Peyer's patch (tissue), 4 donors: ENCODE results near the gene HK2.

Experiments used
- CTCF ChIP-seq, 6 experiments: fragments of 450-650 bp in 4 of 6; fragments of 200-600 bp in 2 of 6; sonication (generic) in 1 of 6; IDR thresholded peaks; one replicate each; pipeline ENCODE4 v1.5.1; 2017 to 2019; ENCODE audit warnings: antibody characterized with exemption in 6 of 6, mild to moderate bottlenecking in 3 of 6, moderate library complexity in 1 of 6
- POLR2A ChIP-seq, 2 donors: fragments of 450-650 bp; IDR thresholded peaks; one replicate each; pipeline ENCODE4 v1.5.1; 2017; ENCODE audit warnings: antibody characterized with exemption in 2 of 2, mild to moderate bottlenecking in 2 of 2, moderate library complexity in 2 of 2

DNA sequence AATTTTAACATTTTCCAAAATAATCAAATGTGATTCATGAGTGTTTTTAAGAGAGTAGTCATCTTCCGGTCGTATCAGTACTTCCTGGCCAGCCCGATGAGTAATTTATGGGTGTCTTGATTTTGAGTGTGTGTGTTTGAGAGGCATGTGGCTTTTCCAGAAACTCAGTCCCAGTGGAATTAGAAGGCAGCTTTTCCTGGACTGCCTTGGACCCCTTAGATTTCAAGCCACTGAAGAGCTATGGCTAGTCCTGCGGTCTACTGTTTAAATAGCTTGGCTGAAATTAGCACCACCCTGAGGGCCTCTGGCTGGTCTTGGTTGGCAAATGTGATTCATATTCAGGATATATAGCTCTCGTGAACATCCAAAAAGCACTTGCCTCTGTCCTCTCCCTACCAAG, 59.4 kb downstream of the HK2 start:
- no peak for TF ChIP-seq CTCF (IDR thresholded peaks at IDR 0.05)
- no peak for TF ChIP-seq POLR2A (IDR thresholded peaks at IDR 0.05)
